Tibial nerve (tissue), 4 donors: ENCODE measurements around the gene PDE3A. TPM values are rescaled to one million over a fixed set of nuclear protein-coding genes. Genes with fewer than 3 reads are reported as not detected.

ENCODE experiments used
- DNase-seq, 2 donors: peaks; one replicate each; pipeline ENCODE4 v3.0.0-alpha.2; 2019; ENCODE audit warnings: low spot score in 2 of 2
- H3K27ac ChIP-seq, 4 donors: fragments of 200-600 bp; sonication (generic) in 3 of 4; one replicate each; pipeline ENCODE4 v1.5.1; 2017 to 2019; ENCODE audit warnings: mild to moderate bottlenecking in 1 of 4
- H3K27me3 ChIP-seq, 2 donors: fragments of 200-600 bp; sonication (generic) in 1 of 2; one replicate each; pipeline versions ENCODE4 v1.5.1 to v1.6.0; 2017 to 2019
- H3K36me3 ChIP-seq, 3 donors: fragments of 200-600 bp; sonication (generic); one replicate each; pipeline ENCODE4 v1.5.1; 2018 to 2019
- H3K4me1 ChIP-seq, 4 donors: fragments of 200-600 bp; sonication (generic) in 3 of 4; one replicate each; pipeline ENCODE4 v1.5.1; 2017 to 2019
- H3K4me3 ChIP-seq, 4 donors: fragments of 200-600 bp; sonication (generic) in 3 of 4; one replicate each; pipeline ENCODE4 v1.5.1; 2017 to 2019; ENCODE audit warnings: mild to moderate bottlenecking in 1 of 4, moderate library complexity in 1 of 4
- H3K9me3 ChIP-seq, 4 donors: fragments of 200-600 bp; sonication (generic) in 3 of 4; one replicate each; pipeline ENCODE4 v1.5.1; 2017 to 2019
- CTCF ChIP-seq, 5 experiments: fragments of 200-600 bp in 3 of 5; fragments of 450-650 bp in 2 of 5; sonication (generic) in 3 of 5; IDR thresholded peaks; one replicate each; pipeline ENCODE4 v1.5.1; 2016 to 2019; ENCODE audit warnings: antibody characterized with exemption in 5 of 5, mild to moderate bottlenecking in 3 of 5, moderate library complexity in 2 of 5
- EP300 ChIP-seq, 2 donors: sonication (generic); formaldehyde crosslinking; IDR thresholded peaks; one replicate each; pipeline ENCODE4 v1.6.1; 2017; ENCODE audit warnings: antibody characterized with exemption in 2 of 2, mild to moderate bottlenecking in 1 of 2
- POLR2A ChIP-seq, 2 donors: fragments of 450-650 bp; IDR thresholded peaks; one replicate each; pipeline ENCODE4 v1.6.1; 2017; ENCODE audit warnings: antibody characterized with exemption in 2 of 2, mild to moderate bottlenecking in 2 of 2, moderate library complexity in 2 of 2
- WGBS, 2 donors: methylation state at CpG; one replicate each; pipeline ENCODE4 v1.1.5; 2018; 5-methylcytosine and 5-hydroxymethylcytosine counted together
- total RNA-seq, 4 donors: library from RNA; depleted of rRNA; stranded (reverse); fragments of >200 nt; gene quantifications; one replicate each; pipeline ENCODE4 v1.1.0, GENCODE V29; 2016

PDE3A gene
- total RNA-seq, 4 donors from 2014 or later = 11.4 to 17.6 (median 12.9) TPM

- no peak overlapping the region for H3K4me3 ChIP-seq
- H3K27ac ChIP-seq = no peak overlapping the region
- no peaks in the 10 kb centered on the region for H3K36me3 ChIP-seq
- no peaks in the 10 kb centered on the region for H3K9me3 ChIP-seq
- peaks cover 0 to 4% (median 0%) of the 10 kb centered on the region in 4 donors for H3K4me1 ChIP-seq
- WGBS, 2 donors = 66% methylated on average over 2 of the region's 2 CpGs
- DNase-seq = no peak
- no peaks in the 10 kb centered on the region for H3K27me3 ChIP-seq
- TF ChIP-seq EP300 (IDR thresholded peaks at IDR 0.05) = no peak
These were observed 12.3 kb upstream of the PDE3A start for GRCh38 chr12:20356048-20356447.

- Histone ChIP-seq H3K4me1 (no peaks in the 10 kb centered on the region), H3K9me3 (no peaks in the 10 kb centered on the region), H3K27ac (no peak overlapping the region), H3K36me3 (no peaks in the 10 kb centered on the region), H3K4me3 (no peak overlapping the region), H3K27me3 (no peaks in the 10 kb centered on the region)
- TF ChIP-seq EP300 (IDR thresholded peaks at IDR 0.05) (no peak), CTCF (IDR thresholded peaks at IDR 0.05) (no peak), POLR2A (IDR thresholded peaks at IDR 0.05) (no peak)
- WGBS, 2 donors = 88 to 89% methylated on average over 3 of the region's 3 CpGs
- no peak for DNase-seq
These were observed 7.9 kb upstream of the PDE3A start for GRCh38 chr12:20360407-20360806.

- Histone ChIP-seq H3K4me3 (no peak overlapping the region), H3K9me3 (no peaks in the 10 kb centered on the region), H3K4me1 (no peaks in the 10 kb centered on the region), H3K27ac (no peak overlapping the region), H3K36me3 (no peaks in the 10 kb centered on the region), H3K27me3 (no peaks in the 10 kb centered on the region)
- 86 to 90% methylated on average over 3 of the region's 3 CpGs for WGBS, 2 donors
- no peak for DNase-seq
- TF ChIP-seq POLR2A (IDR thresholded peaks at IDR 0.05) (no peak), CTCF (IDR thresholded peaks at IDR 0.05) (no peak), EP300 (IDR thresholded peaks at IDR 0.05) (no peak)
These were observed 6.9 kb upstream of the PDE3A start for GRCh38 chr12:20361416-20361815.

GRCh38 chr12:20364501-20364900 is 3.8 kb upstream of the PDE3A start:
- Histone ChIP-seq H3K4me3 (no peak overlapping the region), H3K36me3 (no peaks in the 10 kb centered on the region), H3K27me3 (no peaks in the 10 kb centered on the region), H3K4me1 (peaks cover 0 to 13% (median 2%) of the 10 kb centered on the region in 4 donors), H3K9me3 (no peaks in the 10 kb centered on the region), H3K27ac (no peak overlapping the region)
- no peak for DNase-seq
- WGBS, 2 donors = 82 to 89% methylated on average over 4 of the region's 4 CpGs
- TF ChIP-seq EP300 (IDR thresholded peaks at IDR 0.05) (no peak), POLR2A (IDR thresholded peaks at IDR 0.05) (no peak), CTCF (IDR thresholded peaks at IDR 0.05) (no peak)

GRCh38 chr12:20366776-20367409 is 1.4 kb upstream of the PDE3A start:
- 95 to 99% methylated on average over 2 of the region's 2 CpGs for WGBS, 2 donors
- peak overlapping the region in 1 of 4 donors; percentile 84 for H3K27ac ChIP-seq
- no peak for DNase-seq

More at GRCh38 chr12:20366776-20367409, 1.4 kb upstream of the PDE3A start:
- Histone ChIP-seq H3K36me3 (no peaks in the 10 kb centered on the region), H3K4me3 (no peak overlapping the region), H3K27me3 (peaks cover 0 to 18% of the 10 kb centered on the region in 2 donors), H3K9me3 (no peaks in the 10 kb centered on the region), H3K4me1 (peaks cover 0 to 22% (median 2%) of the 10 kb centered on the region in 4 donors)
- no peak for TF ChIP-seq CTCF (IDR thresholded peaks at IDR 0.05)
- TF ChIP-seq POLR2A (IDR thresholded peaks at IDR 0.05) = no peak
- TF ChIP-seq EP300 (IDR thresholded peaks at IDR 0.05) = no peak
